Brain pericyte (primary cell): ENCODE data around the gene SP1.
"Not testable (repeated sequence)": the region's sequence is repeated elsewhere in the genome, so short reads cannot be mapped to it uniquely, and the experiment has no call there.

Experiments used
- DNase-seq: peaks from one replicate; pipeline ENCODE4 v3.0.0-alpha.2; 2012; ENCODE audit warnings: low read depth, low spot score

The SP1 gene

GRCh38 chr12:53413485-53414204, 33.7 kb downstream of the SP1 start:
- no peak for DNase-seq

- DNase-seq: no peak
These were observed 34.9 kb downstream of the SP1 start for GRCh38 chr12:53414756-53415417.

- DNase-seq: not testable (repeated sequence)
These were observed 35.9 kb downstream of the SP1 start for GRCh38 chr12:53415752-53416389.

- not testable (repeated sequence) for DNase-seq
These were observed 37.4 kb downstream of the SP1 start for GRCh38 chr12:53417291-53417816.

GRCh38 chr12:53418221-53418620, 38.2 kb downstream of the SP1 start:
- DNase-seq: no peak

GRCh38 chr12:53419756-53420155, 39.8 kb downstream of the SP1 start:
- DNase-seq: no peak

GRCh38 chr12:53422247-53422646, 42.3 kb downstream of the SP1 start:
- DNase-seq: not testable (repeated sequence)

- DNase-seq: no peak
These were observed 43.6 kb downstream of the SP1 start, which contains the start of gene AMHR2 for GRCh38 chr12:53423597-53423996. TSS of gene AMHR2 (plus strand) at chr12:53423855. CDS start at chr12:53423935, 80 bp downstream.

- no peak for DNase-seq
These were observed 44.9 kb downstream of the SP1 start for GRCh38 chr12:53424626-53425514.

- DNase-seq: no peak
These were observed 45.7 kb downstream of the SP1 start for GRCh38 chr12:53425515-53426150.

- DNase-seq: no peak
These were observed 48.1 kb downstream of the SP1 start for GRCh38 chr12:53427905-53428594.

- no peak for DNase-seq
These were observed 48.8 kb downstream of the SP1 start for GRCh38 chr12:53428741-53429140.

- DNase-seq: no peak
These were observed 50.1 kb downstream of the SP1 start for GRCh38 chr12:53430116-53430515.

GRCh38 chr12:53431187-53431586, 51.2 kb downstream of the SP1 start:
- no peak for DNase-seq

GRCh38 chr12:53435326-53435725, 55.4 kb downstream of the SP1 start:
- DNase-seq: not testable (repeated sequence)

GRCh38 chr12:53439582-53439981, 59.6 kb downstream of the SP1 start:
- DNase-seq: not testable (repeated sequence)

- peak; percentile 96 for DNase-seq
These were observed 61.3 kb downstream of the SP1 start, which contains the start of gene PRR13 for GRCh38 chr12:53441040-53441833. TSS of gene PRR13 (plus strand) at chr12:53441734. CDS start at chr12:53442715, 981 bp downstream.

- DNase-seq: no peak
These were observed 64.0 kb downstream of the SP1 start for GRCh38 chr12:53443955-53444354.

- DNase-seq: not testable (repeated sequence)
These were observed 64.8 kb downstream of the SP1 start for GRCh38 chr12:53444593-53445325.
